ENCODE results near the gene RSPH6A. TPM values are rescaled to one million over a fixed set of nuclear protein-coding genes. Genes with fewer than 3 reads are reported as not detected.

The RSPH6A gene
- polyA plus RNA-seq, 3 donors = not detected

DNA sequence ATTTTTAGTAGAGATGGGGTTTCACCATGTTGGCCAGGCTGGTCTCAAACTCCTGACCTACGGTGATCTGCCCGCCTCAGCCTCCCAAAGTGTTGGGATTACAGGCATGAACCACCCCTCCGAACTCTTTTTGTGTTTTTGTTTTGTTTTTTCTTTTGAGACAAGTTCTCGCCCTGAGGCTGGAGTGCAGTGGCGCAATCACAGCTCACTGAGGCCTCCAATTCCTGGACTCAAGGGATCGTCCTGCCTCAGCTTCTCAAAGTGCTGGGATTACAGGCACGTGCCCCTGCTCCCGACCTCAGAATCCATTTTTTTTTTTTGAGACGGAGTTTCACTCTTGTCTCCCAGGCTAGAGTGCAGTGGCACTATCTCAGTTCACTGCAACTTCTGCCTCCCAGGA lies 57.4 kb downstream of the RSPH6A start:
- no peak overlapping the region for H3K4me3 ChIP-seq (replicated peaks in 1 of 3; ENCODE audit: low read depth in 2 of 3, low read length in 3 of 3)
- peaks cover 0 to 11% of the 10 kb centered on the region in 2 donors for H3K27me3 ChIP-seq (ENCODE audit: control insufficient read depth in 2 of 2, insufficient read depth in 2 of 2, low read length in 2 of 2)
- H3K36me3 Mint-ChIP-seq = no peaks in the 10 kb centered on the region
- H3K4me2 ChIP-seq (replicated peaks; ENCODE audit: extremely low read depth, low read length, poor library complexity, severe bottlenecking) = no peak overlapping the region
- H3K27ac Mint-ChIP-seq = no peak overlapping the region
- no peaks in the 10 kb centered on the region for H3K79me2 ChIP-seq (ENCODE audit: insufficient read depth, low read length)
- no peaks in the 10 kb centered on the region for H3K4me1 ChIP-seq (ENCODE audit: control insufficient read depth in 1 of 2, insufficient read depth in 2 of 2, low read length in 2 of 2)
- no peaks in the 10 kb centered on the region for H3K36me3 ChIP-seq (replicated peaks in 1 of 2; ENCODE audit: control insufficient read depth in 1 of 2, insufficient read depth in 2 of 2, low read length in 2 of 2)
- 88% methylated on average over 7 of the region's 9 CpGs for WGBS (ENCODE audit: insufficient coverage)
- no peak overlapping the region for H2AFZ ChIP-seq (ENCODE audit: insufficient read depth, low read depth, low read length, poor library complexity, severe bottlenecking)
- DNase-seq = no peak
- intact Hi-C loops (cut with micrococcal nuclease) = no loop called here
- H3K9ac ChIP-seq (ENCODE audit: insufficient read depth, low read length, poor library complexity, severe bottlenecking) = no peak overlapping the region
- H3K4me3 Mint-ChIP-seq = no peak overlapping the region
- peaks cover 0 to 6% (median 0%) of the 10 kb centered on the region in 7 donors for H3K9me3 Mint-ChIP-seq
- TF ChIP-seq CTCF (IDR thresholded peaks at IDR 0.05) = no peak
- H3K9me3 ChIP-seq (replicated peaks in 1 of 2; ENCODE audit: control insufficient read depth in 1 of 2, insufficient read depth in 1 of 2, low read length in 2 of 2) = no peaks in the 10 kb centered on the region
- H3K27me3 Mint-ChIP-seq (ENCODE audit: low read depth in 3 of 3) = peaks cover 43 to 57% (median 44%) of the 10 kb centered on the region in 3 donors
- no peaks in the 10 kb centered on the region for H4K20me1 ChIP-seq (ENCODE audit: insufficient read depth, low read length)
- no peak overlapping the region for H3K27ac ChIP-seq (ENCODE audit: low read depth in 1 of 2, low read length in 2 of 2)
- H3K4me1 Mint-ChIP-seq = no peaks in the 10 kb centered on the region

GRCh38 chr19:45754323-45754722 lies 60.8 kb downstream of the RSPH6A start:
- intact Hi-C loops (cut with micrococcal nuclease) = no loop called here
- 98% methylated on average over 8 of the region's 8 CpGs for WGBS (ENCODE audit: insufficient coverage)
- Histone ChIP-seq H3K9ac (ENCODE audit: insufficient read depth, low read length, poor library complexity, severe bottlenecking) (no peak overlapping the region), H2AFZ (ENCODE audit: insufficient read depth, low read depth, low read length, poor library complexity, severe bottlenecking) (no peak overlapping the region), H3K79me2 (ENCODE audit: insufficient read depth, low read length) (no peaks in the 10 kb centered on the region), H3K4me2 (replicated peaks; ENCODE audit: extremely low read depth, low read length, poor library complexity, severe bottlenecking) (no peak overlapping the region), H3K36me3 (replicated peaks in 1 of 2; ENCODE audit: control insufficient read depth in 1 of 2, insufficient read depth in 2 of 2, low read length in 2 of 2) (no peaks in the 10 kb centered on the region), H3K27ac (ENCODE audit: low read depth in 1 of 2, low read length in 2 of 2) (no peak overlapping the region), H4K20me1 (ENCODE audit: insufficient read depth, low read length) (no peaks in the 10 kb centered on the region), H3K27me3 (ENCODE audit: control insufficient read depth in 2 of 2, insufficient read depth in 2 of 2, low read length in 2 of 2) (peaks cover 0 to 7% of the 10 kb centered on the region in 2 donors), H3K4me3 (replicated peaks in 1 of 3; ENCODE audit: low read depth in 2 of 3, low read length in 3 of 3) (no peak overlapping the region), H3K4me1 (ENCODE audit: control insufficient read depth in 1 of 2, insufficient read depth in 2 of 2, low read length in 2 of 2) (no peaks in the 10 kb centered on the region), H3K9me3 (replicated peaks in 1 of 2; ENCODE audit: control insufficient read depth in 1 of 2, insufficient read depth in 1 of 2, low read length in 2 of 2) (no peaks in the 10 kb centered on the region)
- Mint-ChIP-seq H3K4me1 (no peaks in the 10 kb centered on the region), H3K4me3 (no peak overlapping the region), H3K36me3 (no peaks in the 10 kb centered on the region), H3K9me3 (peaks cover 0 to 8% (median 0%) of the 10 kb centered on the region in 7 donors), H3K27me3 (ENCODE audit: low read depth in 3 of 3) (peaks cover 31 to 47% (median 37%) of the 10 kb centered on the region in 3 donors), H3K27ac (no peak overlapping the region)
- no peak for TF ChIP-seq CTCF (IDR thresholded peaks at IDR 0.05)
- DNase-seq = no peak
